DND-41 (cell line): ENCODE data around the gene CBX7.
A peak's percentile ranks its signal among the peaks of the same experiment; 100 is the strongest.

ENCODE experiments used
- ATAC-seq: fragments of 200-7000 bp; cut with Tn5 transposase; 3 replicates; pipeline ENCODE4 v1.9.1; 2021; ENCODE audit warnings: low read depth; ENCODE audit not compliant: insufficient read depth
- DNase-seq: peaks from one replicate; pipeline ENCODE4 v3.0.0-alpha.2; 2020
- H2AFZ ChIP-seq: 2 replicates; pipeline ENCODE4 v1.6.0; 2012; ENCODE audit warnings: low read depth, low read length
- H3K27ac ChIP-seq: 2 replicates; pipeline ENCODE4 v1.5.1; 2012; ENCODE audit warnings: low read length, inconsistent platforms
- H3K27me3 ChIP-seq: fragments of 200-600 bp; sonication (generic); 2 replicates; pipeline ENCODE4 v1.6.0; 2012; ENCODE audit warnings: low read length, mild to moderate bottlenecking, inconsistent platforms; ENCODE audit not compliant: insufficient read depth, poor library complexity
- H3K36me3 ChIP-seq: 2 replicates; pipeline ENCODE4 v1.5.1; 2012; ENCODE audit warnings: low read length, inconsistent platforms; ENCODE audit not compliant: insufficient read depth
- H3K4me1 ChIP-seq: 2 replicates; pipeline ENCODE4 v1.5.1; 2012; ENCODE audit warnings: mild to moderate bottlenecking, low read length; ENCODE audit not compliant: insufficient read depth
- H3K4me2 ChIP-seq: 2 replicates; pipeline ENCODE4 v1.6.0; 2012; ENCODE audit warnings: mild to moderate bottlenecking, moderate library complexity, low read length, inconsistent platforms; ENCODE audit not compliant: insufficient read depth
- H3K4me3 ChIP-seq, 2 experiments: fragments of 200-600 bp in 1 of 2; shearing (Covaris generic) in 1 of 2; 2 replicates each; pipeline ENCODE4 v1.5.1; 2012 to 2016; ENCODE audit warnings: inconsistent platforms in 2 of 2, low read length in 2 of 2, mild to moderate bottlenecking in 2 of 2, low read depth in 1 of 2, moderate library complexity in 1 of 2
- H3K79me2 ChIP-seq: 2 replicates; pipeline ENCODE4 v1.6.0; 2012; ENCODE audit warnings: low read length, inconsistent platforms; ENCODE audit not compliant: insufficient read depth
- H3K9ac ChIP-seq: 2 replicates; pipeline ENCODE4 v1.6.0; 2012; ENCODE audit warnings: low read depth, mild to moderate bottlenecking, inconsistent platforms, low read length, moderate library complexity
- H3K9me3 ChIP-seq: 2 replicates; pipeline ENCODE4 v1.5.1; 2012; ENCODE audit warnings: low read length, moderate library complexity, mild to moderate bottlenecking, inconsistent platforms; ENCODE audit not compliant: insufficient read depth, severe bottlenecking
- H4K20me1 ChIP-seq: 2 replicates; pipeline ENCODE4 v1.6.0; 2012; ENCODE audit warnings: low read length; ENCODE audit not compliant: insufficient read depth
- EZH2 ChIP-seq: IDR thresholded peaks from 3 replicates; pipeline ENCODE4 v1.6.1; 2012; ENCODE audit warnings: borderline replicate concordance, low read depth, mild to moderate bottlenecking, moderate library complexity, low read length, inconsistent platforms; ENCODE audit not compliant: severe bottlenecking
- TF ChIP-seq, protein P1 (sequence below): IDR thresholded peaks from 2 replicates; pipeline ENCODE4 v1.5.1; 2012; ENCODE audit warnings: borderline replicate concordance, low read length, moderate library complexity, mild to moderate bottlenecking; ENCODE audit not compliant: poor library complexity, severe bottlenecking; ENCODE audit errors: extremely low read depth

The CBX7 gene

DNA sequence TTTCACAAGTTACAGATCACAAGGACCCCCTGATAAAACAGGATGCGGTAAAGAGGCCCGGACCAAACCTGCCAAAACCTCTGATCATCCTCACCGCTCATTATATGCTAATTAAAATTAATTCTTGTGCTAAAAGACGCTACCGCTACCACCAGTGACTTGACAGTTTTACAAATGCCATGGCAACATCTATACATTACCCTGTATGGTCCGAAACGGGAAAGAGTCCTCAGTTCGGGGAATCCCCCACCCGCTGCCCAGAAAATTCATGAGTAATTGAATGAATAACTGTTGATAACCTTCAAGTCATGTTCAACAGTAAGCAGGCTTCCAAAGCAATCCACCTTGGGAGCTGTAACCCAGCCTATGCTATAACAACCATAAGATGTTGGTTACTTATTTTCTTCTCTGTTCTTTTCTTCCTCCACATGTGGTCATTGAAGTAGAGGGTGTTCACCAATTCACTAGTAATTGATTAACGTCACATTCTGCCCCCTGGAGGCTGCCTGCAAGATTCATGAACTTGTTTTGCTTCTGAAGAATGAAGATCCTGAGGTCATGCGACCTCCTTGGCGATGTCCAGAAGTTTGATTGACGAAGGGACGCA, 34.8 kb downstream of the CBX7 start:
- no peak overlapping the region for H3K4me3 ChIP-seq
- TF ChIP-seq EZH2: no peak
- TF ChIP-seq, protein P1, sequence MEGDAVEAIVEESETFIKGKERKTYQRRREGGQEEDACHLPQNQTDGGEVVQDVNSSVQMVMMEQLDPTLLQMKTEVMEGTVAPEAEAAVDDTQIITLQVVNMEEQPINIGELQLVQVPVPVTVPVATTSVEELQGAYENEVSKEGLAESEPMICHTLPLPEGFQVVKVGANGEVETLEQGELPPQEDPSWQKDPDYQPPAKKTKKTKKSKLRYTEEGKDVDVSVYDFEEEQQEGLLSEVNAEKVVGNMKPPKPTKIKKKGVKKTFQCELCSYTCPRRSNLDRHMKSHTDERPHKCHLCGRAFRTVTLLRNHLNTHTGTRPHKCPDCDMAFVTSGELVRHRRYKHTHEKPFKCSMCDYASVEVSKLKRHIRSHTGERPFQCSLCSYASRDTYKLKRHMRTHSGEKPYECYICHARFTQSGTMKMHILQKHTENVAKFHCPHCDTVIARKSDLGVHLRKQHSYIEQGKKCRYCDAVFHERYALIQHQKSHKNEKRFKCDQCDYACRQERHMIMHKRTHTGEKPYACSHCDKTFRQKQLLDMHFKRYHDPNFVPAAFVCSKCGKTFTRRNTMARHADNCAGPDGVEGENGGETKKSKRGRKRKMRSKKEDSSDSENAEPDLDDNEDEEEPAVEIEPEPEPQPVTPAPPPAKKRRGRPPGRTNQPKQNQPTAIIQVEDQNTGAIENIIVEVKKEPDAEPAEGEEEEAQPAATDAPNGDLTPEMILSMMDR: peak; percentile 55
- no peaks in the 10 kb centered on the region for H3K36me3 ChIP-seq
- no peak for ATAC-seq
- no peaks in the 10 kb centered on the region for H3K27me3 ChIP-seq
- no peaks in the 10 kb centered on the region for H3K4me1 ChIP-seq
- H4K20me1 ChIP-seq: no peaks in the 10 kb centered on the region
- H3K9ac ChIP-seq: no peak overlapping the region
- no peaks in the 10 kb centered on the region for H3K9me3 ChIP-seq
- no peaks in the 10 kb centered on the region for H3K79me2 ChIP-seq
- no peak overlapping the region for H3K27ac ChIP-seq
- DNase-seq: peak; percentile 47
- H3K4me2 ChIP-seq: no peak overlapping the region
- H2AFZ ChIP-seq: no peak overlapping the region

DNA sequence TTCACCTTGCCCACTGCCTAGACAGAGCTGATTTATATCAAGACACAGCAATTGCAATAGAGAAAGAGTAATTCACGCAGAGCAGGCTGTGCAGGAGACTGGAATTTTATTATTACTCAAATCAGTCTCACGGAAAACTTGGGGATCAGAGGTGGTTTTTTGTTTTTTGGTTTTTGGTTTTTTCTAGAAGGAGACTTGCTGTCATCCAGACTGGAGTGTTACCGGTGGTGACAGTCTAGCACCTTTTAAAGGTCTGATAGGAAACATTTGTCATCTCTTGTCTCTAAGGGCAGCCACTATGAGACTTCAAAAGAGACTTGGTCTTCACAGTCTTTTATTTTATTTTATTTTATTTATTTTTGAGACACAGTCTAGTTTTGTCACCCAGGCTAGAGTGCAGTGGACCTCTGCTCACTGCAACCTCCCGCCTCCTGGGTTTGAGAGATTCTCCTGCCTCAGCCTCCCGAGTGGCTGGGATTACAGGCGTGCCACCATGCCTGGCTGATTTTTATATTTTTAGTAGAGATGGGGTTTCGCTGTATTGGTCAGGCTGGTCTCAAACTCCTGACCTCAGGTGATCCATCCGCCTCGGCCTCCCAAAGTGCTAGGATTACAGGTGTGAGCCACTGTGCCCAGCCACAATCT, 36.4 kb downstream of the CBX7 start:
- no peaks in the 10 kb centered on the region for H3K27me3 ChIP-seq
- no peaks in the 10 kb centered on the region for H3K9me3 ChIP-seq
- H3K4me2 ChIP-seq: no peak overlapping the region
- H3K4me1 ChIP-seq: no peaks in the 10 kb centered on the region
- no peak overlapping the region for H2AFZ ChIP-seq
- no peak overlapping the region for H3K9ac ChIP-seq
- H3K36me3 ChIP-seq: no peaks in the 10 kb centered on the region
- ATAC-seq (no peak), DNase-seq (no peak)
- no peak overlapping the region for H3K4me3 ChIP-seq
- no peak overlapping the region for H3K27ac ChIP-seq
- TF ChIP-seq, protein P1: no peak
- no peak for TF ChIP-seq EZH2
- no peaks in the 10 kb centered on the region for H3K79me2 ChIP-seq
- H4K20me1 ChIP-seq: no peaks in the 10 kb centered on the region

DNA sequence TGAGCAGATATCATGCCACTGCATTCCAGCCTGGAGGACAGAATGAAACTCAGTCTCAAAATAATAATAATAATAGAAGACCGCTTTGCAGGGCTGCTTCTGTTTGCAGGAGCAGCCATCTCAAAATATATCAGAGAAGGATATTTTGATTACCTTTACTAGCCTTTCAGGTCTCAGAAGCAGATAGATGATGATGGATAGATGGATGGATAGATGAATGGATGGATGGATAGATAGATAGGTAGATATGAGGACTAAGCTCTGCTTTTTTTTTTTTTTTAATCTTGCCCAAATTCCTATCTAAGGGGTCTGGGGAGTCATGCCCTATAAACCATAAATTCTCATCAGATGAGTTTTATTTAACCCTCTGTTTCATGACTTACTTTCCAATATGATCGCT, 36.9 kb downstream of the CBX7 start:
- no peak overlapping the region for H3K4me2 ChIP-seq
- H3K27me3 ChIP-seq: no peaks in the 10 kb centered on the region
- no peak overlapping the region for H3K9ac ChIP-seq
- DNase-seq (no peak), ATAC-seq (no peak)
- no peak overlapping the region for H2AFZ ChIP-seq
- H3K36me3 ChIP-seq: no peaks in the 10 kb centered on the region
- H3K27ac ChIP-seq: no peak overlapping the region
- no peak overlapping the region for H3K4me3 ChIP-seq
- H3K79me2 ChIP-seq: no peaks in the 10 kb centered on the region
- no peak for TF ChIP-seq EZH2
- TF ChIP-seq, protein P1: no peak
- H4K20me1 ChIP-seq: no peaks in the 10 kb centered on the region
- H3K4me1 ChIP-seq: no peaks in the 10 kb centered on the region
- H3K9me3 ChIP-seq: no peaks in the 10 kb centered on the region
